ENCODE results near the gene CRYBB3.
A peak's percentile ranks its signal among the peaks of the same experiment; 100 is the strongest.
"Not testable (repeated sequence)": the region's sequence is repeated elsewhere in the genome, so short reads cannot be mapped to it uniquely, and the experiment has no call there.

Gene CRYBB3

GRCh38 chr22:25236417-25236816 is 36.8 kb downstream of the CRYBB3 start:
- TF ChIP-seq POLR2A (IDR thresholded peaks at IDR 0.05; ENCODE audit: low read depth, low read length) (no peak), TAF1 (IDR thresholded peaks at IDR 0.05; ENCODE audit: borderline replicate concordance, low read depth, low read length) (no peak), POLR2AphosphoS5 (IDR thresholded peaks at IDR 0.05; ENCODE audit: low read depth, low read length) (no peak)
- no peak for FAIRE-seq

GRCh38 chr22:25237503-25237902 is 37.8 kb downstream of the CRYBB3 start:
- no peak for DNase-seq (ENCODE audit: insufficient read length)
- FAIRE-seq, result peak; percentile 70
- TF ChIP-seq POLR2A (IDR thresholded peaks at IDR 0.05; ENCODE audit: low read depth, low read length) (no peak), TAF1 (IDR thresholded peaks at IDR 0.05; ENCODE audit: borderline replicate concordance, low read depth, low read length) (no peak), POLR2AphosphoS5 (IDR thresholded peaks at IDR 0.05; ENCODE audit: low read depth, low read length) (no peak)

More at GRCh38 chr22:25236417-25236816, 36.8 kb downstream of the CRYBB3 start:
- no peak for DNase-seq (ENCODE audit: insufficient read length)

- not testable (repeated sequence) for DNase-seq (ENCODE audit: insufficient read length); FAIRE-seq
Observed at GRCh38 chr22:25238058-25238457, 38.4 kb downstream of the CRYBB3 start.

GRCh38 chr22:25255169-25255568 is 55.5 kb downstream of the CRYBB3 start:
- not testable (repeated sequence) for FAIRE-seq; DNase-seq (ENCODE audit: insufficient read length)
